Colonic mucosa (tissue), 4 donors: ENCODE data around the gene GZMH. TPM values are rescaled to one million over a fixed set of nuclear protein-coding genes. Genes with fewer than 3 reads are reported as not detected.

Experiments used
- DNase-seq: peaks from one replicate; pipeline ENCODE4 v3.0.0-alpha.2; 2020
- H3K27ac ChIP-seq: fragments of 200-600 bp; one replicate; pipeline ENCODE4 v1.8.0; 2021
- H3K27me3 ChIP-seq: fragments of 200-600 bp; one replicate; pipeline ENCODE4 v1.8.0; 2021
- H3K36me3 ChIP-seq: fragments of 200-600 bp; one replicate; pipeline ENCODE4 v1.8.0; 2021
- H3K4me1 ChIP-seq: fragments of 200-600 bp; one replicate; pipeline ENCODE4 v1.8.0; 2021; ENCODE audit warnings: mild to moderate bottlenecking
- H3K4me3 ChIP-seq: fragments of 200-600 bp; one replicate; pipeline ENCODE4 v1.8.0; 2021
- H3K9ac ChIP-seq, 2 donors: one replicate each; pipeline ENCODE4 v1.7.0; 2013; ENCODE audit warnings: control low read depth in 2 of 2, low read depth in 2 of 2, low read length in 2 of 2
- H3K9me3 ChIP-seq: fragments of 200-600 bp; one replicate; pipeline ENCODE4 v1.8.0; 2021
- CTCF ChIP-seq: fragments of 200-600 bp; IDR thresholded peaks from one replicate; pipeline ENCODE4 v1.8.0; 2022; ENCODE audit warnings: antibody characterized with exemption, mild to moderate bottlenecking
- intact Hi-C: fragments of 100-400 bp; cut with DNase I; formaldehyde crosslinking; loops from one replicate; pipeline ENCODE4 v1.14.1; 2022
- total RNA-seq, 2 donors: library from RNA; stranded (reverse); fragmentation: NEBNext Ultra II Directional in 1 of 2; extraction: Animal tissue kit (Norgen Biotek cat#: 25700) in 1 of 2; gene quantifications; one replicate each; pipeline ENCODE4 v1.2.1, GENCODE V29; 2021
- donor health status: healthy.
- donor health status: DM: no; HTN: no; CAD: no.
- donor health status: DM: no; HTN: no; CAD: no.

GZMH gene
- total RNA-seq, 2 donors from 2014 or later: 0.53 to 0.59 TPM

GRCh38 chr14:24629521-24629920 is 20.0 kb upstream of the GZMH start:
- Histone ChIP-seq H3K27ac (no peak overlapping the region), H3K36me3 (no peaks in the 10 kb centered on the region), H3K27me3 (no peaks in the 10 kb centered on the region), H3K4me1 (no peaks in the 10 kb centered on the region), H3K9ac (no peak overlapping the region), H3K4me3 (no peak overlapping the region), H3K9me3 (no peaks in the 10 kb centered on the region)
- intact Hi-C loops: no loop called here
- no peak for TF ChIP-seq CTCF
- DNase-seq: no peak

GRCh38 chr14:24613747-24614146 is 4.3 kb upstream of the GZMH start:
- no peaks in the 10 kb centered on the region for H3K9me3 ChIP-seq
- no peak for DNase-seq
- TF ChIP-seq CTCF: no peak
- H3K27me3 ChIP-seq: no peaks in the 10 kb centered on the region
- H3K4me1 ChIP-seq: no peaks in the 10 kb centered on the region
- H3K9ac ChIP-seq: no peak overlapping the region
- H3K27ac ChIP-seq: no peak overlapping the region
- no peaks in the 10 kb centered on the region for H3K36me3 ChIP-seq
- intact Hi-C loops: no loop called here
- H3K4me3 ChIP-seq: no peak overlapping the region

GRCh38 chr14:24613241-24613640 is 3.8 kb upstream of the GZMH start:
- no peak overlapping the region for H3K27ac ChIP-seq
- H3K4me1 ChIP-seq: no peaks in the 10 kb centered on the region
- intact Hi-C loops: no loop called here
- no peaks in the 10 kb centered on the region for H3K36me3 ChIP-seq
- H3K4me3 ChIP-seq: no peak overlapping the region
- no peaks in the 10 kb centered on the region for H3K9me3 ChIP-seq
- no peak overlapping the region for H3K9ac ChIP-seq
- H3K27me3 ChIP-seq: no peaks in the 10 kb centered on the region
- DNase-seq: no peak
- TF ChIP-seq CTCF: no peak

- TF ChIP-seq CTCF: no peak
- H3K4me3 ChIP-seq: no peak overlapping the region
- H3K9ac ChIP-seq: no peak overlapping the region
- intact Hi-C loops: no loop called here
- no peaks in the 10 kb centered on the region for H3K36me3 ChIP-seq
- H3K4me1 ChIP-seq: no peaks in the 10 kb centered on the region
- H3K27me3 ChIP-seq: no peaks in the 10 kb centered on the region
- H3K27ac ChIP-seq: no peak overlapping the region
- no peaks in the 10 kb centered on the region for H3K9me3 ChIP-seq
- DNase-seq: no peak
These were observed 2.7 kb upstream of the GZMH start for GRCh38 chr14:24612196-24612595.

GRCh38 chr14:24607635-24608514 is 1.6 kb downstream of the GZMH start:
- Histone ChIP-seq H3K9ac (no peak overlapping the region), H3K4me1 (no peaks in the 10 kb centered on the region), H3K27me3 (no peaks in the 10 kb centered on the region), H3K36me3 (no peaks in the 10 kb centered on the region), H3K9me3 (no peaks in the 10 kb centered on the region), H3K4me3 (no peak overlapping the region), H3K27ac (no peak overlapping the region)
- TF ChIP-seq CTCF: no peak
- DNase-seq: no peak
- intact Hi-C loops: no loop called here
